Measurements from ENCODE around the gene WDR37.

The WDR37 gene

DNA sequence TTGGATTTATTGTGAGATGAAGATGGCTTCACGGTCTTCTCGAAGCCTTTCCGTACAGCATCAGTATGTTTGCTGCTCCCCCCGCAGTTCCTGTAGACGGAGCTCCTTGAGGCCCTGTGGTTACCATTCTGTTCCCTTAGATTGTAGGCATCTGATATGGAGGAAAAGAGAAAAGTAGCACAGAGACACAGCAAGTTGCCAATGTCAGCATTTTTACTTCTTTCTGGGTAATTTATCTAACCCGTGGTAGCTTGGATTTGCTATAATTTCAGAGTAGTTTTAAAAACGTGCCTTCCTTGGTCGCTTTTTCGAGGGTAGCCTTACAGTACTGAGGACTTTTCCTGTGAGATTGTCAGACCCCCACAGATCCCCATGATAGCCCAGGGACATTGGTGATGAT lies 37.5 kb downstream of the WDR37 start:
- TF ChIP-seq, protein P1, sequence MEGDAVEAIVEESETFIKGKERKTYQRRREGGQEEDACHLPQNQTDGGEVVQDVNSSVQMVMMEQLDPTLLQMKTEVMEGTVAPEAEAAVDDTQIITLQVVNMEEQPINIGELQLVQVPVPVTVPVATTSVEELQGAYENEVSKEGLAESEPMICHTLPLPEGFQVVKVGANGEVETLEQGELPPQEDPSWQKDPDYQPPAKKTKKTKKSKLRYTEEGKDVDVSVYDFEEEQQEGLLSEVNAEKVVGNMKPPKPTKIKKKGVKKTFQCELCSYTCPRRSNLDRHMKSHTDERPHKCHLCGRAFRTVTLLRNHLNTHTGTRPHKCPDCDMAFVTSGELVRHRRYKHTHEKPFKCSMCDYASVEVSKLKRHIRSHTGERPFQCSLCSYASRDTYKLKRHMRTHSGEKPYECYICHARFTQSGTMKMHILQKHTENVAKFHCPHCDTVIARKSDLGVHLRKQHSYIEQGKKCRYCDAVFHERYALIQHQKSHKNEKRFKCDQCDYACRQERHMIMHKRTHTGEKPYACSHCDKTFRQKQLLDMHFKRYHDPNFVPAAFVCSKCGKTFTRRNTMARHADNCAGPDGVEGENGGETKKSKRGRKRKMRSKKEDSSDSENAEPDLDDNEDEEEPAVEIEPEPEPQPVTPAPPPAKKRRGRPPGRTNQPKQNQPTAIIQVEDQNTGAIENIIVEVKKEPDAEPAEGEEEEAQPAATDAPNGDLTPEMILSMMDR (IDR thresholded peaks at IDR 0.05; ENCODE audit: low read depth, low read length, missing control alignments), result no peak
- no peak for DNase-seq (ENCODE audit: low read depth)
- in situ Hi-C loops (cut with HindIII; ENCODE audit: low sequenced_read_pairs), result no loop called here
- no peak overlapping the region for H3K4me3 ChIP-seq (ENCODE audit: low read depth, low read length)

DNA sequence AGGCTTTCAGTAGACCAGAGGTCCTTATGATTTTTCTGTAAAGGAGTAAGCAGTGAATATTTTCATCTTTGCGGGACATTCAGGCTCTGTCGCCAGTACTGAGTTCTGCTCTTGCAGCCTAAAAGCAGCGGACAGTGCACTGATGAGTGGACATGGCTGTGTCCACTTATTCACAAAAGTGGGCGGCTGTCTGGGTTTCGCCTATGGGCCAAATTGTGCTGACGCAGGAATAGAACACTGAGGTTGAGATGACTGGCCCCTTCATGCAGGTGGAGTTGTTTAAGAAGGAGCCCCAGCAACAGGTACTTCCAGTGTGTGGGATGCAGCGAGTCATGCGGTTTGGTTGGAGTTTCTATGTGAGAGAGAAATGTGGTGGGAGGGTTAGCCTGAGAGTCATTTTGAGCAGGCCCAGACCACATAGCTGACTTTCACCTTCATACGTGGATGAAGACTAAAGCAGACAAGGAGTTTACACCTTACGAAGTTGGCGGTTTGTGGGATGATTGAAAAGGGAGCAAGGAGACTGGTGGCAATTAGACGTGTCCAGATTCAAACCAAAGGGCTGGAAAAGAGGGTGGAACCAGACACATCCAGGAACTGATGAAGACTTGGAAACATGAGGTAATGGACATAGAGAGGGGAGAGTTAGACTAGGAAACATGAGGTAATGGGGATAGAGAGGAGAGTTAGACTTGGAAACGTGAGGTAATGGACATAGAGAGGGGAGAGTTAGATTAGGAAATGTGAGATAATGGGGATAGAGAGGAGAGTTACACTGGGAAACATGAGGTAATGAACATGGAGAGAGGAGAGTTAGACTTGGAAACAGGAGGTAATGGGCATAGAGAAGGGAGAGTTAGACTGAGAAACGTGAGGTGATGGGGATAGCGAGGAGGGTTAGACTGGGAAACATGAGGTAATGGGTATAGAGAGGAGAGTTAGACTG lies 38.2 kb downstream of the WDR37 start:
- no peak for DNase-seq (ENCODE audit: low read depth)
- in situ Hi-C loops (cut with HindIII; ENCODE audit: low sequenced_read_pairs), result no loop called here
- no peak overlapping the region for H3K4me3 ChIP-seq (ENCODE audit: low read depth, low read length)
- TF ChIP-seq, protein P1 (IDR thresholded peaks at IDR 0.05; ENCODE audit: low read depth, low read length, missing control alignments), result no peak

DNA sequence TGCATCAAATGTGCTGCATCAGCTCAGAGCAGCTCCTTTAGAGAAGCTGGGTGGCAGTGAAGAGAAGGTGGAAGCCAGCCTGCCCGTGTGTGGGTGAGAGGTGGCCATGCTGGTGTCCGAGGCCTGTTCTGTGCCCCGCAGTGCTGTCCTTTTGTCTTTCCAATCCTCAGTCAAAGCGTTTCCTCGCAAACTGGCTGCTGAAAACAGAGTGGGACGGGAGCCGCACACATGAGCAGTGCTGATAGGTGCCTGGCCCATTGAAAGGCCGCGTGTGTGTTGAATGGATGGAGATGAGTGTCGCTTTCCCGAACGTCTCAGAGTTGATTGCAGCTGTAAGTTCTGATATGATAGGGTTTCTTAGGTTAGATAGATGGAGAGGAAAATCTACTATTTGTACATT lies 39.3 kb downstream of the WDR37 start:
- in situ Hi-C loops (cut with HindIII; ENCODE audit: low sequenced_read_pairs), result no loop called here
- TF ChIP-seq, protein P1 (IDR thresholded peaks at IDR 0.05; ENCODE audit: low read depth, low read length, missing control alignments), result no peak
- no peak overlapping the region for H3K4me3 ChIP-seq (ENCODE audit: low read depth, low read length)
- no peak for DNase-seq (ENCODE audit: low read depth)

DNA sequence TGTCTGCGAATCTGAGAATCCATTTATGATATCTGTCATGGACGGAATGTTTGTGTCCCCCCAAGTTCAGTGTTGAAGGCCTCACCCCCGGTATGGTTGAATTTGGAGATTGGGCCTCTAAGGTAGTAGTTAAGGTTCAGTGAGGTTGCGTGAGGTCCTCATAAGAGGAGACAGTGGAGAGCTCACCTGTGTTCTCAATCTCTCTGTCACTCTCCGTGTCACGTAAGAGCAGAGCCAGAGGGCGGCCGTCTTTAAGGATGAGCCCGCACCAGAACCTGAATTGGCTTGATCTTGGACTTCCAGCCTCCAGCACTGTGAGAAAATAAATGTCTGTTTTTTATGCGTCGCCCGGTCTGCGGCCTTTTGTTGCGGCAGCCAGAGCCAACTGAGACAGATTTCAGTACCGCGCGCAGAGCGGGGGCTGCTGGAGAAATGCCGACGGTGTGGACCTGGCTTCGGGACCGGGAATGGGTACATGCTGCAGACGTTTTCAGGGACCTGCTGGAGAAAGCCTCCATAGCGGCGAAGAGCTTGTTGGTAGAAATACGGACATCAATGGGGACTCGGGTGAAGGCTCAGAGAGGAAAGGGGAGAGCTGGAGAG lies 40.2 kb downstream of the WDR37 start:
- in situ Hi-C loops (cut with HindIII; ENCODE audit: low sequenced_read_pairs), result no loop called here
- TF ChIP-seq, protein P1 (IDR thresholded peaks at IDR 0.05; ENCODE audit: low read depth, low read length, missing control alignments), result no peak
- H3K4me3 ChIP-seq (ENCODE audit: low read depth, low read length), result no peak overlapping the region
- no peak for DNase-seq (ENCODE audit: low read depth)

DNA sequence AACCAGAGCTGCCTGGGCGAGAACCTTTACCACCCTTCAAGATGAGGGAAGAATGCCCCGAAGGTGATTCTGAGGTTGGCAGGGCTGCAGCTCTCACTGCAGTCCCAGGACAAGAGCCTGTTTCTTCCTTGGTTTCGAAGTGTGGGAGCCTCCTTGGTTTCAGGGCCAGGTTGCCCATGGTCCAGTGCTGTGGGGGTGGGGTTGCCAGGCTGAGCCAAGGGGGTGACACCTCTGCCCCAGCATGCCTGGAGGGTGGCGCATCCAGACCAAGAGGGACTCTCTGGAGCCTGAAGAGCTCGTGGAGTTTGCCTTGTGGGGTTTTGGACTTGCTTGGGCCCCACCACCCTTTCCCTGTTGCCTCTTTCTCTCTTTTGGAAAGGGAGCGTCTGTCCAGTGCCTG lies 41.3 kb downstream of the WDR37 start:
- in situ Hi-C loops (cut with HindIII; ENCODE audit: low sequenced_read_pairs), result no loop called here
- no peak for DNase-seq (ENCODE audit: low read depth)

DNA sequence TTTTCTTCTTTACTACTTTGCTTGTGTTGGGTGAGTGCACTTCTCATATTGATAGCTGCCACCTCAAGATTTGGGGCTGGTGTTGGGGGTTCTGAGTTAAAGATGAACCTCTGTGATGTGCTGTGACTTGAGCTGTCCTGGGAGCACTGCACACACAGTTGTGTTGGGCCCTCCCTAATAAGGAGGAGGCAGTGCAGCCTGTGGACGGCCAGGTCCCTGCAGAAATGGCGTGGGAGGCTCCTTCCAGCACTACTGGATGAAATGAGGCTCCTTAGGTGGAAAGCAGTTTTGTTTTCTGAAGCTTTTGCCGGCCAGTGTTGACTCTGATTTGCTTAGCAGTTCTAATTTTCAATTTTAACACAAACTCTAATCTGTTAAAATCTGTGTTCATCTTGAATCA lies 44.0 kb downstream of the WDR37 start:
- DNase-seq (ENCODE audit: low read depth), result no peak
- H3K4me3 ChIP-seq (ENCODE audit: low read depth, low read length), result no peak overlapping the region
- in situ Hi-C loops (cut with HindIII; ENCODE audit: low sequenced_read_pairs), result no loop called here
- TF ChIP-seq, protein P1 (IDR thresholded peaks at IDR 0.05; ENCODE audit: low read depth, low read length, missing control alignments), result no peak

More for the DNA sequence above, 41.3 kb downstream of the WDR37 start:
- no peak overlapping the region for H3K4me3 ChIP-seq (ENCODE audit: low read depth, low read length)
- TF ChIP-seq, protein P1 (IDR thresholded peaks at IDR 0.05; ENCODE audit: low read depth, low read length, missing control alignments), result no peak

Data from astrocyte of the cerebellum (primary cell).